GM18870 (cell line): ENCODE measurements around the gene CRKL.

Source experiments
- ATAC-seq: cut with Tn5 transposase; IDR thresholded peaks from one replicate; pipeline ENCODE4 v1.9.1; 2021; ENCODE audit warnings: moderate library complexity; ENCODE audit not compliant: unreplicated experiment

Gene CRKL

DNA sequence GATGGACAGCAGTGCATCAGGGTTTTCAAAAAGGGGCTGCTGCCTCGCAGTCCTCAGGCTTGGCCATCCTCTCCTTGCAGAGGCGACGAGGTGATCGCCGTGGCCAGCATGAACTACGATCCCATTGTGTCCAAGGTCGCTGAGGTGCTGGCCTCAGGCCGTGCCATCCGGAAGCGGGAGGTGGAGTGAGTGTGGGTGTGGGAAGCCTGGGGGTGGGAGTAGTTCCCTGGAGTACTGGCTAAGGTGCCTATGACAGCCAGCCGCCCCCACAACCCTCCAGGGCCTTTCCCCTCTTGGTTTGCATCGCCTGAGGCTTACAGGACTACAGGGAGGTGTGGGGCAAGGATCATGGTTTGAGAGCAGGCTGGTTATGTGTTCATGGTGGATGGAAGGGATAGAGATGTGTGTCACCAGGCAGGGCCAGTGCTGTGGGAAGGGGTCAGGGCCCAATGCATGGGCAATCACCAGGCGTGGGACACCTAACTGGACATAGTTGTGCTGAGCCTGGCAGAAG is 62.8 kb downstream of the CRKL start:
- ATAC-seq: no peak

DNA sequence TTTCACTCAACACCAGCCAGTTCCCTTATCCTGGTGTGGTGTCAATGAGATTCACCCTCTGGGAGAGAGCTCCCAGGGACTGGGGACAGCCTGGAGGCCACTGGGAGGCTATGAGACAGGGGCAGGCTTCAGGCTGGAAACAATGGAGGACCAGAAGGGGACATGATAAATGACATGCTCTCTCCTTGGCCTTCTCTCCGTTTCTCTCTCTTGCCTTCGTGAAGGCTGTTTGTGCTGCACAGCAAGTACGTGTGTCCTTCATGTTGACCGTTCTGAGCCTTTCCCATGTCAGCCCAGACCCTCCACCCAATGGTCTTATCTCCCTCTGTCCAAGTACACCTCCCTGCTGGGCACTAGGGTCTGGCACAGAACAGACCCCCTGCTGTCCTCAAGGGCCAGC is 63.3 kb downstream of the CRKL start:
- ATAC-seq: no peak

DNA sequence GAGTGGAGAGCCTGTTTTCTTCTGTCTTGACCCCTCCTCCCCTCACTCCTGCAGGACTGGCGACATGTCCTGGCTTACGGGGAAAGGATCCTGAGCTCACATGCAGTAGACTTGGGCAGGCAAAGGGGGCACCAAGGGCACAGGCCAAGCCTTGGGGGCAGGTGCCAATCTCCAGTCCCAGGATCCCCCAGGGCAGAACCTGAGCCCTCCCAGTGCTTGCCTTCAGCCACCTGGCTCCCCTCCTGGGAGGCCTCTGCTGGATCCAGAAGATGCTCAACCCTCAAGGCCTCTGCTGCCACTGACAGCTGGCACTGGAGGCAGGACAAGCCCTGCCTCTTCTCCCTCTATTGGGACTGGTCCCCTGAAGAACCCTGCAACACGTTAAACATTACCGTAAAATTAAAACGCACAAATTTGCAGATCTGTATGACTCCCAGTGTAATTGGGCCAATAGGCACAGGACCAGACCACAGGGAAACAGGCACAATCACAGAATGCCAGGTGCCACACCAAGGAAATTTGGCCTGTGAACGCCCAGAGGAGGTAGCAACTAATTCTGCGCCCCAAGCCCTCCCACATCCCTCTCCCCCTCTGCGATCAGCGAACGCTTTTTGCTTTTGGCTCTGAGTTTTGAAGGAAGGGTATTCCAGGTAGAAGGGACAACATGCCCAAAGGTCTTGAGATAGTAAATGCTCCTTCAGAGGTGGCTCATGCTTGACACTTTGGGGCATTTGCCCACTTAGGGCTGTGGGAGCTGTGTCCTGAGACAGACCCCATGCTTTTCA is 63.9 kb downstream of the CRKL start:
- ATAC-seq: no peak

DNA sequence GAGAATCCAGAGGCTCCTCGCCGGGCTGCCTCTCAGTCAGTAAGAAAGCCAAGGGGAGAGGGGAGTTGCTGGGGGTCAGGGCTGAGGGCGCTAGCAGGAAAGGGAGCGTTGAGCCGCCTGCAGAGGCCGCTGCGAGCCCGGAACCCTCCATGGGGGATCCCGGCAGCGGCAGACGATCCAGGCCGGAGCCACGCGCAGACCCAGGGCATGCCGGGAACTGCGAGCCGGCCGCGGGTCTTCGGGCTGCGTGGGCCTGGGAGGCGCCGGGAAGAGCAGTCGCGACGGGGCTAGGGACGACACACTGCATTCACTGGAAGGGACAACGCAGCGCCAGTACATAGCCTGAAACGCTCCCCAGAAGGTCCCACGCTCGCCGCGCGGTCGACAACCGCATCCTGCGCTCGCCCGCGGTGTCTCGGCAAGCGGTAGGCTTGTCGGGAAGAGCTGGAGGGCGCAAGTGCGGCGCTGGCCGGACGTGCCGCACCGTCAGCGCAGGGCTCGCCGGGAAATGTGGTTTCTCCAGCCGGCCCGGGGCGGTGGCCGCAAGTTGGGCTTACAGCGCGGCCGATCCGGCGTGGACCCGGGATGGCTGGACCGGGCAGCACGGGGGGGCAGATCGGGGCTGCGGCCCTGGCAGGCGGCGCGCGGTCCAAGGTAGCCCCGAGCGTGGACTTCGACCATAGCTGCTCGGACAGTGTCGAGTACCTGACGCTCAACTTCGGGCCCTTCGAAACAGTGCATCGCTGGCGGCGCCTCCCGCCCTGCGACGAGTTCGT is 64.8 kb downstream of the CRKL start, which contains the start of gene LZTR1:
TSS of gene LZTR1 (plus strand) at position 511 of the 776 bp plus-strand sequence. CDS start at position 586, 75 bp downstream.
- ATAC-seq: peak; percentile 58

DNA sequence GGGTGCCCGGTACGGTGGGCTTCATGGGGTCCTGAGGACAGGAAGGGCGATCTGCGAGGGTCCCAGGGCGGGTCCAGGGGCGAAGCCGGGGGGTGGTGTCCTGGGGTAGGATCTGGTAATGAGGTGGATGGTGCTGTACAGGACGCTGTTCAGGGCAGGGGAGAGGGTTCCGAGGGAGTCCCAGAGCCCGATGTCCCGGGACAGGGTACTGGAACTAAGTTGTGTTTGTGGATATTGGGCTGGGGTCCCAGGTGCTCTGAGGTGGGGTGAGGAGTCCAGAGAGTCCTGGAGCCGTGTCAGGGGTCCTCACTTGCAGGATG is 65.3 kb downstream of the CRKL start:
- no peak for ATAC-seq

DNA sequence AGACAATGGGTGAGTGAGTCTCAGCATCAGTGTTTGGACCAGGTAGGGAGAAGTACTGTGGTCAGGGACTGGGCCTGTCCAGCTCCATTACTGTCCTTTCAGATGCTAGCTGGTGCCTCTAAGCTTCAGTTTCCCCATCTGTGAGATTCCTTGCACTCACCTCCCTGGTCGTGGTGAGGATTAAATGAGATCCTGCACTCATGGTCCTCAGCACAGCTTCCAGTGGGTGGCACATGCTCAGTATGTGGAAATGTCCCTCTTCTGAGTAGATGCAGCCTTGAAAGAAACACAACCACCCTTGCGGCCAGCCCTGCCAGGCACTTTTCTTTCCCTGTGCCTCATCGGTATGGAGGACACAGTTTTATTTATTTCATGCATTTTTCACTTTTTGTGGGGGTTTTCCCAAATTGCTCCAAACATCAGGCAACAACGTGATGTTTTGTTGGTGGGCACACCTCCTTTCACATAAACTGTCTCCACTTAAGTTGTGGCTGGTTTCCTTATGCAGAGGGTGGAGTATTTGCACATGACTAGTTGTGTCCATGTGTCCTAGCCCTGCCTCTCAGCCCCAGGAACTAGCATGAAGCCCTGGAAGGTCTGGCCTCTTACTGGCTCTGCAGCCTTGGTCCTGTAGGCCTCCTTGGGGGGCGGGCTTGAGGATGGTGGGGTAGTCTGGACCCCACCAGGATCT is 66.0 kb downstream of the CRKL start:
- no peak for ATAC-seq

DNA sequence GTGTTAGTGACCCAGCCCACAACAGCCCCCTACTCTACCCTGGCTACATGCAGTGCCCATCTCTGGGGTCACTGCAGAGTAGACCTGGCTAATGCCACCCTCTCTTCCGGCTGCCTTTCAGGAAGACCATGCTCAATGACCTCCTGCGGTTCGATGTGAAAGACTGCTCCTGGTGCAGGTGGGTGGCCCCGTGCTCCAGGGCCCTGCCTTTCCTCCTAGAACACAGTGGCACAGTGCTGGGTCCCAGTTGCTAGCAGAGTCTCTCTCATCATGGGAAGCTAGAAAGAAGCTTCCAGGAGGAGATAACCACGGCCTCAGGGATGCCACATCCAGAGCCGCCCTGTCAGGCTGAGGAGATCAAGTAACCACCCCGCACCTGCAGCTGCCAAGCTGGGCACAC is 68.5 kb downstream of the CRKL start:
- no peak for ATAC-seq

DNA sequence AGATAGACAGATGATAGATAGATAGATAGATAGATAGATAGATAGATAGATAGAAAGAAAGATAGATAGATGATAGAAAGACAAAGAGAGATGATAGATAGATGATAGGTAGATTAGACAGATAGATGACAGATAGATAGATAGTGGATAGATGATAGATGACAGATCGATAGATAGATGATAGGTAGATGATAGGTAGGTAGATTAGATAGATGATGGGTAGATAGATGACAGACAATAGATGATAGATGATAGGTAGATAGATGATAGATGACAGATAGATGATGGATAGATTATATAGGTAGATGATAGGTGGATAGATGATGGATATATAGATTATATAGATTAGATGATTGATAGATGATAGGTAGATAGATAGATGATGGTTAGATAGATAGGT is 69.2 kb downstream of the CRKL start:
- ATAC-seq: no peak

DNA sequence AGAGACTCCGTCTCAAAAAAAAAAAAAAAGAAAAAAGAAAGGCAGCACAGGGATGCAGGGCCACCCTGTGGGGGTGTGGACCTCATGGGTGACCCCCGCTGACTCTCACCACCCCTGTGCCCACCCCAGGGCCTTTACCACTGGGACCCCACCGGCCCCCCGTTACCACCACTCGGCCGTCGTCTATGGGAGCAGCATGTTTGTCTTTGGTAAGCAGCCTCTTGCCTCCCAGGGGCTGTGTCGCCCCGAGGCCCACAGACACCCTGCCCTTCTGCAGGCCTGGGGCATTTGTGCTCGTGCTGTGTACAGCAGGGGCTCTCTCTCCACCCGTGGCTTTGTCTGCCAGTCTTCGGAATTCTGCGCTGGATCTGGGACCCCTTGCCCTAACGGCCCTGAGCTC is 70.2 kb downstream of the CRKL start:
- no peak for ATAC-seq

DNA sequence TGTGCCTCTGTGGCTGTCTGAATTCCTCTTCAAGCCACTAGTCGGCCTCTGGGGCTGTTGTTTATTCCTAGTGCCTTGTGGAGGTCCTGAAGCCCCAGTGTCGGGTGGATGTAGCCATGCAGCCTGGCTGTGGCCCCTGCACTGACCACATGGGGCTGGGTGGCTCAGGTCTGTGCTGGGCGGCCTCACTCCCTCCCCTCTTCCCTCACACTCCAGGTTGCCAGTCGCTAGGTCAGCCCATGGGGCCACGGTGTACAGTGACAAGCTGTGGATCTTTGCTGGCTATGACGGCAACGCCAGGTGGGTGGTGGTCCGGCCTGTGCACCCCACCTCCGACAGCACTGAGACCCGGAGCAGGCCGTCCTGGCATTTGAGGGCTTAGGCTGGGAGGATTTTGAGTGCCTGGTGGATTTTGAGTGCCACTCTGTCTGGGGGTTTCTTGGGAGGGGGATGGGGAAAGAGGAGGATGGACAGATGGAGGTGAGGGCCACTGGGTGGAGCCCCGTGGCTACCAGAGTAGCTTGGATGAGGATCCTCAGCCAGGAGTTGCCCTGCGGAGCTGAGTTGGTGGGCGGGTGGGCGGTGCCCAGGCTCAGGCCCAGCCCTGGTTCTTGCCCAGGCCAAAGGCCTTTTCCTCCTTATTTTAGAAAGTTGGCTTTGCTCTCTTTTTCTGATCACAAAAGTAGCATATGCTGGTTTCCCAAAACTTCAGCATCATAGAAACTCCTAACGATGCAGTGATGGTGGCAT is 71.5 kb downstream of the CRKL start:
- ATAC-seq: no peak

DNA sequence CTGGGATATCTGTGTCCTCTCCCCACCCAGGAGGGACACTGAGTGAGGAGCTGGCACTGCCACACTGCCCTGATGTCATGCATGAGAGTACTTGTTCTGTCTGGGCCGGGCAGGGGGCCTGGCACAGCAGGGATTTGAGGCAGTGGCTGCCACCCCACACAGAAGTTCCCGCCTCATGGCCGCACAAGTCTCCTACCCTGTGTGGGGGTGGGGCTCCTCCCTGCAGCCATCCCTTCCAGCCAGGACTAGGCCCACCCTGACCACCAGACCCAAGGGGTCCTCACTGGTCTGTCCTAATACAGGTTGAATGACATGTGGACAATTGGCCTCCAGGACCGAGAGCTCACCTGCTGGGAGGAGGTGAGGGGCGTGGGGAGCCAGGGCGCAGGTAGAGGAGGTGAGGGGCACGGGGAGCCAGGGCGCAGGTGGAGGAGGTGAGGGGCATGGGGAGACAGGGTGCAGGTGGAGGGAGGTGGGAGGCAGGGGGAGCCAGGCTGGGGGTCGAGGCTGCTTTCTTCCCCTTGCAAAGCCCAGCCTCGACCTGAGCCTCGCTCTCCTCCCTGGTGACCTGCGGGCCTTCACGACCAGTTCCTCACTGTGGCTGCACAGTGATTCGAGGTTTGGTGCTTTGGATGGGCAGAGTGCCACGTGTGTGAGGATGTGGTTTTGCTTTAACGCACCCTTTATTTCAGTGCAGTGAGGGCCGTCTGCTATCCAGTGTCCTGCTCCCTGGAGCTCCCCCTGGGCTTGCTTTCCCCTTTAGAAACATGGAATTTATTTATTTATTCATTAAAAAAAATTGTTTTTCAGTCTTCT is 72.3 kb downstream of the CRKL start:
- ATAC-seq: no peak

DNA sequence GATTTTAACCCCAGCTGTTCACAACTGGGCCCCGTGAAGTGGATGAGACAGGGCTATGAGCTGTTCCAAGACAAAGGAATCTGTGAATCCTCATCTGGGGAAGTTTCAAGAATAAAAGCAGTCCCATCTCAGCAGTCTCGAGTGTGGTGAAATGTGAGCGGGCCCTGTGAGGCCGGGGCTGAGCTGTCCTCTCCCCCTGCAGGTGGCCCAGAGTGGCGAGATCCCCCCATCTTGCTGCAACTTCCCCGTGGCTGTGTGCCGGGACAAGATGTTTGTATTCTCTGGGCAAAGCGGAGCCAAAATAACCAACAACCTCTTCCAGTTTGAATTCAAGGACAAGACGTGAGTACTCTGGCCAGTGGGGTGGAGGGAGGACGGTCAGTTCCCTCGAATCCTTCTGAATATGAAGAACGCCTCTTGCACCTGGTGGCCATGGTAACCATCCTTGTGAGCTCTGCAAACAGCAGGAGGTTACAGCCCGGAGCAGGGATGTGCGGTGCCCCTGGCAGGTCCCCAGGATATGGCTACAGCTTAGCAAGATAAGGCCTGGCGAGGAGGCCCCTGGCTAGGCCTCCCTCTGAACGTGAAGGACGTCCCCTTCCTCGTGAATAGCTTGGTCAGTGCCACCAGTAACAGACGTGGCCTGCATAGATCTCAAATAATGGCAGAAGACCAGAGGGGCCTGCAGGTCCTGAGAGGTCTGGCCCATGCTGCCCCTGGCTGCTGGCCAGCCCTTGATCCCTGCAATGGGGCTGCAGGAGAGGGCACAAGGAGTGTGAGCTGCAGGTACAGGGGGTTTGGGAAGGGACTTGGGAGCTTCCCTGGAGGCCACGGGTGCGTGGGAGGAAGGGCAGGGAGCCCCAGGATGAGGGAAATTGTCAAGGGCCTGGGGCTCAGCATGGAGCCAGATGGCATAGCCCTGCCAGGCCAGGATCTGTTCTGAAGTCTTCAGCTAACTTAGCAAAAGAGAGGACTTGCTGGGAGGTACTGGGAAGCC is 73.3 kb downstream of the CRKL start:
- no peak for ATAC-seq

DNA sequence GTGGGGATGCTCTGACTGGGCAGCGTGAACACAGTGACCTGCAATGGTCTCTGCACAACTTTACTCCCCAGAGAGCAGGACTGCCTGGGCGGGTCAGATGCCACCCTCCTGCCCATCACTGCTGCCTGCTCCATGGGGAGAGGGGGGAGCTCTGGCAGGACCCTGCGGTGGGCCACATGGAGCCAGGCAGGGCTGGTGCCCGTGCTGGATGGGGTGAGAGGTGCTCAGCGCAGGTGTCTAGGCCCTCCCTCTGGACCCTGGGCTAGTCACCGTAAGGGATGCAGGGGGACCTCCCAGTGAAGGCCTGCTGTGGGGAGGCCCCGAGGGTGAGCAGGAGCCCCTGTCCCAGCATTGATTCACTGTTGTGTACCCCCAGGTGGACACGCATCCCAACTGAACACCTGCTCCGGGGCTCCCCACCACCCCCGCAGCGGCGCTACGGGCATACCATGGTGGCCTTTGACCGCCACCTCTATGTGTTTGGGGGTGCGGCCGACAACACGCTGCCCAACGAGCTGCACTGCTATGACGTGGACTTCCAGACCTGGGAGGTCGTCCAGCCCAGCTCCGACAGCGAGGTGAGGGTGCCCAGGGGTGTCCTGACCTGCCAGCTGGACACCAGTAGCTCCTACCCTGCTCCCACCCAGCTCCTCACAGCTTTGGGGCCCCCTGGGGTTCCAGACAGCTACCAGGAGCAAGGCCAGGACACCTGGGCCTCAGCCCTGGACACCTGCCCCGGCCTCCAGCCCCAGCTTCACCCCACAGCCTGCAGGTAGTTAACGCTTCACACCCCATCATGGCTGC is 74.2 kb downstream of the CRKL start:
- ATAC-seq: no peak

DNA sequence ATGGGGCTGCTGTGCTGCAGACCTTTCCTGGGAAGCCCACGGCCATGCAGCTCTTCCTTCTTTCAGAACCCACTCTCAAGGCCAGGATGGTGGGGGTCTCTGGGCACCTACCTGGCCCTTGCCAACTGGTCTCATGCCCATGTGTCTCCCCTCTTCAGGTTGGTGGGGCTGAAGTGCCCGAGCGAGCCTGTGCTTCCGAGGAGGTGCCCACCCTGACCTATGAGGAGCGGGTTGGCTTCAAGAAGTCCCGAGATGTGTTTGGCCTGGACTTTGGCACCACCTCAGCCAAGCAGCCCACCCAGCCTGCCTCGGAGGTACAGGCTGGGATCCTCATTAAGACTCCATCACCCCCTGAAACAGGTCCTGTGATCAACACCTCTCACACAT is 74.8 kb downstream of the CRKL start:
- ATAC-seq: no peak

DNA sequence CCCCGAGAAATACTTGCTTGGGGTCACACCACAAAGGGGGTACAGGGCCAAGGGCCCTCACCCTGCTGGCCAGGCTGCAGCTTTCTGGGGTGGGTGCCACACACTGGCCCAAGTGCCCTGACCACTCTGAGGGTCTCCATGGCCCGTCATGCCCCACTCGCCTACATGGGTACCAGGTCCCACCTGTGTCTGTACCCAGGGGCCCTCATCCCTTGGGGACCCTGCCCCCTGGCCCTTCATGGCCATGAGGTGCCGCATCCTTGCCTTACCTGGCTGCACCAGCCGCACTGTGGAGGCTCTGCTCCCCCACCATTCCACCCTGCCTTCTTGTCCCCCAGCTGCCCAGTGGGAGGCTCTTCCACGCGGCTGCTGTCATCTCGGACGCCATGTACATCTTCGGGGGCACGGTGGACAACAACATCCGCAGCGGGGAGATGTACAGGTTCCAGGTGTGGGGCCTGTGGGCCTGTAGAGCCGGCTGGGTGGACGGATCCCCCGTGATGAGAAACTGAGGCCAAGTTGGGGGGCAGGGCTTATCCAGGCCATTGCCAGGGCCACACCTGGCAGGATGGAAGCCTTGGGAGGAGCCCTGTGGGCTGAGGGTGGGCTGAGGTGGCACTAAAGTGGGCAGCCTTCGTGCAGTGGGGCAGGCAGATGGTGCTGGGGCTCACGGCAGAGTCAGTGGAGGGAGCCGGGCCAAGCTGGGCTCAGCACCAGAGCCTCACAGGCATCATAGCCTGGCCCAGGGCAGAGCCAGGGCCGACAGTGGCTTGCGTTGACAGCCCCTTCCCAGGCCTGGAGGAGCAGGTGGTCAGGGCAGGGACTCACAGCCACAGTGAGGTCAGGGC is 75.5 kb downstream of the CRKL start:
- ATAC-seq: no peak

DNA sequence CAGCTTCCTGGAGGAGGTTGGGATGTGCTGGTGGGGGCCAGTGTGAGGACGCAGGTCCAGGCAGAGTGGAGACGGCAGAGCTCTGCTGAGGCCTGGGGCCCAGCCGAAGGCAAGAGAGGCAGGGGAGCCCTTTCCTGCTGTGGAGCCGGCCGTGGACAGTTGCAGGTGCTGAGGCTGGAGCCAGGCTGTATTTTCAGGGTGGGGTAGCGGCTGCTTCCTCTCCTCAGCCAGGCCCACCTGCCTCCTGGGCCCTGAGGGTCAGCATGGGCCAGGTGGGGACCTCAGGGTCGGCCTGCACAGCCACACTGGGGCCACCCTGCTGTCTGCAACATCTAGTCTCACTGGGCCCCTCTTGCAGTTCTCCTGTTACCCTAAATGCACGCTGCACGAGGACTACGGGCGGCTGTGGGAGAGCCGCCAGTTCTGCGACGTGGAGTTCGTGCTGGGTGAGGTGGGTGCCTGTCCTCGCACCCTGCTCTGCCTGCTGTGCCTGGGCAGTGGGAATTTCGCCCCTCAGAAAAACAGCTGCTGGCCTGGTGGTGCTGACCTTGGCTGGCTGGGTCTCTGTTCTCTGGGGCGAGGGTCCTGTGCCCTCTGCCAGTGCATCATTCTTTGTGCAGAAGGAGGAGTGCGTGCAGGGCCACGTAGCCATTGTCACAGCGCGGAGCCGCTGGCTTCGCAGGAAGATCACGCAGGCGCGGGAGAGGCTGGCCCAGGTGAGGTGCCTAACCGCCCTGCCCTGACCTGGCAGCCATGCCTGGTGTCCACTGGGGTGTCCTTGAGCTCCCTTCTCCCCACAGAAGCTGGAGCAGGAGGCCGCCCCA is 76.3 kb downstream of the CRKL start:
- no peak for ATAC-seq
